A673 (cell line): ENCODE data around the gene CYB5A. TPM values are rescaled to one million over a fixed set of nuclear protein-coding genes. Genes with fewer than 3 reads are reported as not detected.

Experiments
- BruUV-seq: library from RNA; stranded (reverse); fragments of 400-500 nt; replicated peaks from 2 replicates; lab custom pipeline; 2021; lab: Mats Ljungman, UMichigan
- CTCF ChIA-PET: fragments of 300-600 bp; sonication (Branson Sonifier 250); formaldehyde crosslinking; loops from one replicate; lab custom pipeline; 2022; ENCODE audit warnings: antibody characterized with exemption; lab: Charles Lee
- POLR2A ChIA-PET: fragments of 300-600 bp; sonication (Branson Sonifier 250); formaldehyde crosslinking; loops from one replicate; lab custom pipeline; 2022; ENCODE audit warnings: antibody characterized with exemption; ENCODE audit not compliant: low non-redundant PET; lab: Charles Lee
- DNase-seq: peaks from one replicate; pipeline ENCODE4 v3.0.0-alpha.2; 2015; ENCODE audit warnings: low spot score
- H3K27ac ChIP-seq: fragments of 200-600 bp; sonication (generic); 2 replicates; pipeline ENCODE4 v1.5.1; 2016; ENCODE audit warnings: mixed run types, low read depth, mild to moderate bottlenecking, mixed read lengths, antibody characterized with exemption, low read length; ENCODE audit not compliant: poor library complexity, severe bottlenecking
- H3K27me3 ChIP-seq: fragments of 200-600 bp; sonication (generic); replicated peaks from 2 replicates; pipeline ENCODE4 v1.6.1; 2017; ENCODE audit warnings: mixed run types, low read depth, mild to moderate bottlenecking, mixed read lengths, antibody characterized with exemption, low read length; ENCODE audit not compliant: insufficient read depth, poor library complexity
- H3K36me3 ChIP-seq: fragments of 200-600 bp; sonication (generic); 2 replicates; pipeline ENCODE4 v1.6.1; 2016; ENCODE audit warnings: mixed run types, mild to moderate bottlenecking, mixed read lengths, antibody characterized with exemption, low read length; ENCODE audit not compliant: insufficient read depth, poor library complexity, severe bottlenecking
- H3K4me1 ChIP-seq: fragments of 200-600 bp; sonication (generic); 2 replicates; pipeline ENCODE4 v1.6.1; 2017; ENCODE audit warnings: mixed run types, mild to moderate bottlenecking, mixed read lengths, antibody characterized with exemption, low read length; ENCODE audit not compliant: insufficient read depth, poor library complexity, severe bottlenecking
- H3K4me3 ChIP-seq: fragments of 200-600 bp; sonication (generic); 2 replicates; pipeline ENCODE4 v1.5.1; 2016; ENCODE audit warnings: low read depth, mixed run types, mild to moderate bottlenecking, mixed read lengths, low read length; ENCODE audit not compliant: poor library complexity, severe bottlenecking
- H3K9me3 ChIP-seq: fragments of 200-600 bp; sonication (generic); 2 replicates; pipeline ENCODE4 v1.6.1; 2016; ENCODE audit warnings: mixed run types, low read depth, mild to moderate bottlenecking, mixed read lengths, antibody characterized with exemption, low read length; ENCODE audit not compliant: poor library complexity, severe bottlenecking
- EZH2 ChIP-seq: fragments of 200-600 bp; sonication (generic); IDR thresholded peaks from 2 replicates; pipeline ENCODE4 v1.6.1; 2017; ENCODE audit warnings: borderline replicate concordance, low read depth, mild to moderate bottlenecking, mixed read lengths, antibody characterized with exemption, low read length; ENCODE audit not compliant: poor library complexity, severe bottlenecking
- intact Hi-C: fragments of 100-400 bp; cut with micrococcal nuclease; formaldehyde crosslinking; loops from one replicate; pipeline ENCODE4 v1.10.0; 2022; ENCODE audit not compliant: unreplicated experiment
- total RNA-seq: library from RNA; stranded (reverse); gene quantifications from 2 replicates; pipeline ENCODE4 v1.2.3, GENCODE V29; 2021
- TF ChIP-seq, protein P1 (sequence below): fragments of 300-800, 200-600 bp; sonication (generic); conservative IDR thresholded peaks from 2 replicates; pipeline ENCODE4 v1.5.1; 2017; ENCODE audit warnings: low read depth, mild to moderate bottlenecking, antibody characterized with exemption, low read length, moderate library complexity, mixed read lengths

CYB5A gene
- total RNA-seq, 1 experiment from 2014 or later = 38.7 TPM

DNA sequence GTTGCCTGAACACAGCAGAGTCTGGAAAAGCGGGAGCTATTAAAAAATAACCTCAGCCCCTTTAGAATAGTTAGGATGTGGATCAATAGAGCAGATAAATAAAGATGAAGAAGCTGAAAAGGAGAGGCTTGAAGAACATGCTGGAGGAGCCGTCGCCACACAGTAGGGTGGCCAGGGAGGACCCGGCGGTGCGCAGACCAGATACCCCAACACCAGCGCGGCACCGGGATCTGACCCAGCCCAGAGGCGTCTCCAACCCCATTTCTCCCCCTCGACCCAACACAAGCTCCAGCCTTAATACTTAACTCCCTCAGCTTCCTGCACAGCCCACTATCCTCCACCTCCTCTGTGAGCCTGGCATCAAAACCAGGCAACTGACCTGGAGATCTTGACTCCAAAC is 16.0 kb downstream of the CYB5A start:
- peaks cover 12% of the 10 kb centered on the region for H3K4me1 ChIP-seq
- H3K27ac ChIP-seq = no peak overlapping the region
- no peaks in the 10 kb centered on the region for H3K36me3 ChIP-seq
- DNase-seq = no peak
- ChIA-PET CTCF (no interaction called here), POLR2A (no interaction called here)
- no peak for TF ChIP-seq EZH2
- TF ChIP-seq, protein P1, sequence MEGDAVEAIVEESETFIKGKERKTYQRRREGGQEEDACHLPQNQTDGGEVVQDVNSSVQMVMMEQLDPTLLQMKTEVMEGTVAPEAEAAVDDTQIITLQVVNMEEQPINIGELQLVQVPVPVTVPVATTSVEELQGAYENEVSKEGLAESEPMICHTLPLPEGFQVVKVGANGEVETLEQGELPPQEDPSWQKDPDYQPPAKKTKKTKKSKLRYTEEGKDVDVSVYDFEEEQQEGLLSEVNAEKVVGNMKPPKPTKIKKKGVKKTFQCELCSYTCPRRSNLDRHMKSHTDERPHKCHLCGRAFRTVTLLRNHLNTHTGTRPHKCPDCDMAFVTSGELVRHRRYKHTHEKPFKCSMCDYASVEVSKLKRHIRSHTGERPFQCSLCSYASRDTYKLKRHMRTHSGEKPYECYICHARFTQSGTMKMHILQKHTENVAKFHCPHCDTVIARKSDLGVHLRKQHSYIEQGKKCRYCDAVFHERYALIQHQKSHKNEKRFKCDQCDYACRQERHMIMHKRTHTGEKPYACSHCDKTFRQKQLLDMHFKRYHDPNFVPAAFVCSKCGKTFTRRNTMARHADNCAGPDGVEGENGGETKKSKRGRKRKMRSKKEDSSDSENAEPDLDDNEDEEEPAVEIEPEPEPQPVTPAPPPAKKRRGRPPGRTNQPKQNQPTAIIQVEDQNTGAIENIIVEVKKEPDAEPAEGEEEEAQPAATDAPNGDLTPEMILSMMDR = no peak
- no peaks in the 10 kb centered on the region for H3K27me3 ChIP-seq
- no TSS peak for BruUV-seq
- intact Hi-C loops = no loop called here
- H3K4me3 ChIP-seq = no peak overlapping the region
- no peaks in the 10 kb centered on the region for H3K9me3 ChIP-seq

DNA sequence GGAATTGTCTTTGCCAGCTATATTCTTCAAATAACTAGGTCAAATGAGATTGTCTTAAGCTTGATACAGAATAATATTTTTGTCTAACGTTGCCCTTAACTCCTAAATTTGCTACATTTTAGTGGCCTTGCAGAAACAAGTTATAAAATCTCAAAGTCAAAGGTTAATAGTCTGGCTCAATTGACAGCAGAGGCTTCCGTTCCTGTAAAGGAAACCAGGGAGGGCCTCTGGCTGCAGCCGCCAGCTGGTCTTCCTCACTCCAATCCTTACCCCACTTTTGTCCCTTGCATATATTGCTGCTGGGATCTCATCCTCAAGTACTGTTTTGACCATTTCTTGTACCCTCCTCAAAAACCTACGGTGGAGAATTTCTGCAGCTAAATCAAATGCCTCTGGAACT is 17.1 kb downstream of the CYB5A start:
- TF ChIP-seq, protein P1 = no peak
- no peak for TF ChIP-seq EZH2
- intact Hi-C loops = no loop called here
- no peaks in the 10 kb centered on the region for H3K27me3 ChIP-seq
- H3K27ac ChIP-seq = no peak overlapping the region
- no peaks in the 10 kb centered on the region for H3K36me3 ChIP-seq
- H3K4me3 ChIP-seq = no peak overlapping the region
- H3K4me1 ChIP-seq = peaks cover 12% of the 10 kb centered on the region
- no peak for DNase-seq
- H3K9me3 ChIP-seq = no peaks in the 10 kb centered on the region
- no TSS peak for BruUV-seq
- ChIA-PET POLR2A (no interaction called here), CTCF (no interaction called here)

DNA sequence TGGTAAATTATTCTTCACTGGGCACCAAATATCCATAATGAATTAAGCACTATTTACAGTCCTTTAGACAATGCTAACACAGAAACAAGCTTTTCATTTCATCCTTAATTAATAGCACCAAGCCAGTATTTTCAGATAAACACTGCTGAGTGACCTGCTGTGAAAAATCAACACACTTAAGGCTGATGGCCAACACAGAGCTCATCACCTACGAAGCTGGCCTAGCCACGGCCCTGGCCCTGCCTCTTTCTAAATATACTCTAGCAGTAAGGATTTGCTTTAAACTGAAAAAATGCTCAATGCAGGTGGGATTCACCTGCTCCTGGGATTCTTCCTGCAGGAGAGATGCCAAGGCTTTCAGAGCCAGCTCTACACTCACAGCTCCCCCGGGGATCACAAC is 18.4 kb downstream of the CYB5A start:
- TF ChIP-seq EZH2 = no peak
- TF ChIP-seq, protein P1 = no peak
- POLR2A ChIA-PET = interaction anchor here (0.6 to 0.7 kb wide), 2 partner anchors 11 to 122 kb away, joined by 3 read pairs; no protein-coding TSS in a partner anchor
- no peaks in the 10 kb centered on the region for H3K27me3 ChIP-seq
- H3K36me3 ChIP-seq = no peaks in the 10 kb centered on the region
- no peak overlapping the region for H3K4me3 ChIP-seq
- intact Hi-C loops = no loop called here
- CTCF ChIA-PET = no interaction called here
- no peaks in the 10 kb centered on the region for H3K9me3 ChIP-seq
- H3K4me1 ChIP-seq = peaks cover 11% of the 10 kb centered on the region
- no peak for DNase-seq
- H3K27ac ChIP-seq = no peak overlapping the region
- BruUV-seq = no TSS peak
